ENCODE results near the gene CHIC2.
A peak's percentile ranks its signal among the peaks of the same experiment; 100 is the strongest.

The CHIC2 gene

GRCh38 chr4:54066718-54067129 lies 2.3 kb upstream of the CHIC2 start:
- H2AFZ ChIP-seq (ENCODE audit: low read length), result no peak overlapping the region
- H3K4me2 ChIP-seq (ENCODE audit: low read depth, low read length), result no peak overlapping the region
- peaks cover 9% of the 10 kb centered on the region for H3K4me1 ChIP-seq (ENCODE audit: low read length)
- no peak overlapping the region for H3K4me3 ChIP-seq (ENCODE audit: low read length)
- DNase-seq, result no peak
- H4K20me1 ChIP-seq (ENCODE audit: insufficient read depth, low read length), result 0 out of 2 replicates have a peak, but pooled peaks cover 5% of the 10 kb centered on the region
- no peaks in the 10 kb centered on the region for H3K27me3 ChIP-seq (replicated peaks; ENCODE audit: insufficient read depth, low read length)
- TF ChIP-seq EZH2 (optimal IDR thresholded peaks at IDR 0.05; ENCODE audit: low read depth, low read length), result no peak
- no peak for TF ChIP-seq CTCF (IDR thresholded peaks at IDR 0.05; ENCODE audit: low read length)
- no peak for TF ChIP-seq EZH2phosphoT487 (IDR thresholded peaks at IDR 0.05; ENCODE audit: low read length)
- no peaks in the 10 kb centered on the region; the same call in 1 of the 2 replicates for H3K36me3 ChIP-seq (replicated peaks; ENCODE audit: insufficient read depth, low read length)
- H3K27ac ChIP-seq (ENCODE audit: low read length), result no peak overlapping the region
- H3K9me2 ChIP-seq (replicated peaks; ENCODE audit: insufficient read depth, low read length), result no peaks in the 10 kb centered on the region
- peaks cover 26% of the 10 kb centered on the region for H3K79me2 ChIP-seq (ENCODE audit: low read length)
- no peaks in the 10 kb centered on the region for H3K9me3 ChIP-seq (replicated peaks; ENCODE audit: insufficient read depth, low read length)
- H3F3A ChIP-seq (ENCODE audit: insufficient read depth, low read length), result no peaks in the 10 kb centered on the region; the same call in 1 of the 2 replicates
- no peak overlapping the region for H3K9ac ChIP-seq (ENCODE audit: low read length)

- H3K36me3 ChIP-seq (replicated peaks; ENCODE audit: insufficient read depth, low read length), result no peaks in the 10 kb centered on the region; the same call in 1 of the 2 replicates
- no peaks in the 10 kb centered on the region for H3K9me3 ChIP-seq (replicated peaks; ENCODE audit: insufficient read depth, low read length)
- H3K79me2 ChIP-seq (ENCODE audit: low read length), result peaks cover 32% of the 10 kb centered on the region
- H3K4me1 ChIP-seq (ENCODE audit: low read length), result peaks cover 13% of the 10 kb centered on the region
- no peaks in the 10 kb centered on the region; the same call in 1 of the 2 replicates for H3F3A ChIP-seq (ENCODE audit: insufficient read depth, low read length)
- H3K9me2 ChIP-seq (replicated peaks; ENCODE audit: insufficient read depth, low read length), result no peaks in the 10 kb centered on the region
- no peak overlapping the region for H3K27ac ChIP-seq (ENCODE audit: low read length)
- no peak for TF ChIP-seq CTCF (IDR thresholded peaks at IDR 0.05; ENCODE audit: low read length)
- TF ChIP-seq EZH2phosphoT487 (IDR thresholded peaks at IDR 0.05; ENCODE audit: low read length), result no peak
- TF ChIP-seq EZH2 (optimal IDR thresholded peaks at IDR 0.05; ENCODE audit: low read depth, low read length), result no peak
- DNase-seq, result no peak
- H3K27me3 ChIP-seq (replicated peaks; ENCODE audit: insufficient read depth, low read length), result no peaks in the 10 kb centered on the region
- peaks cover 9% of the 10 kb centered on the region; the same call in 1 of the 2 replicates for H4K20me1 ChIP-seq (ENCODE audit: insufficient read depth, low read length)
- no peak overlapping the region for H3K4me3 ChIP-seq (ENCODE audit: low read length)
- H2AFZ ChIP-seq (ENCODE audit: low read length), result 0 out of 2 replicates have a peak overlapping the region, but pooled peaks have one; percentile 91
- no peak overlapping the region for H3K9ac ChIP-seq (ENCODE audit: low read length)
- H3K4me2 ChIP-seq (ENCODE audit: low read depth, low read length), result no peak overlapping the region
These were observed 1.6 kb upstream of the CHIC2 start for GRCh38 chr4:54066088-54066415.

GRCh38 chr4:54065282-54066087 lies 1.1 kb upstream of the CHIC2 start:
- no peak for TF ChIP-seq EZH2phosphoT487 (IDR thresholded peaks at IDR 0.05; ENCODE audit: low read length)
- Histone ChIP-seq H3K9me3 (replicated peaks; ENCODE audit: insufficient read depth, low read length) (no peaks in the 10 kb centered on the region), H3K27ac (ENCODE audit: low read length) (no peak overlapping the region), H2AFZ (ENCODE audit: low read length) (peak overlapping the region; percentile 91), H3K36me3 (replicated peaks; ENCODE audit: insufficient read depth, low read length) (no peaks in the 10 kb centered on the region; the same call in 1 of the 2 replicates), H3K4me2 (ENCODE audit: low read depth, low read length) (peak overlapping the region; percentile 79; the same call in 1 of the 2 replicates), H3K4me3 (ENCODE audit: low read length) (peak overlapping the region; percentile 77), H3K9me2 (replicated peaks; ENCODE audit: insufficient read depth, low read length) (no peaks in the 10 kb centered on the region), H3K9ac (ENCODE audit: low read length) (peak overlapping the region; percentile 80; the same call in 1 of the 2 replicates), H3F3A (ENCODE audit: insufficient read depth, low read length) (no peaks in the 10 kb centered on the region; the same call in 1 of the 2 replicates), H4K20me1 (ENCODE audit: insufficient read depth, low read length) (peaks cover 13% of the 10 kb centered on the region; the same call in 1 of the 2 replicates), H3K79me2 (ENCODE audit: low read length) (peaks cover 38% of the 10 kb centered on the region), H3K4me1 (ENCODE audit: low read length) (peaks cover 13% of the 10 kb centered on the region), H3K27me3 (replicated peaks; ENCODE audit: insufficient read depth, low read length) (no peaks in the 10 kb centered on the region)
- DNase-seq, result no peak

Data from MM.1S (cell line).